ENCODE data around the gene JAG1. TPM values are rescaled to one million over a fixed set of nuclear protein-coding genes. Genes with fewer than 3 reads are reported as not detected.
A peak's percentile ranks its signal among the peaks of the same experiment; 100 is the strongest.

The JAG1 gene
- total RNA-seq, 3 donors from 2014 or later: 87.1 to 104 (median 94.4) TPM

GRCh38 chr20:10682939-10683338, 9.1 kb upstream of the JAG1 start:
- ATAC-seq: no peak

DNA sequence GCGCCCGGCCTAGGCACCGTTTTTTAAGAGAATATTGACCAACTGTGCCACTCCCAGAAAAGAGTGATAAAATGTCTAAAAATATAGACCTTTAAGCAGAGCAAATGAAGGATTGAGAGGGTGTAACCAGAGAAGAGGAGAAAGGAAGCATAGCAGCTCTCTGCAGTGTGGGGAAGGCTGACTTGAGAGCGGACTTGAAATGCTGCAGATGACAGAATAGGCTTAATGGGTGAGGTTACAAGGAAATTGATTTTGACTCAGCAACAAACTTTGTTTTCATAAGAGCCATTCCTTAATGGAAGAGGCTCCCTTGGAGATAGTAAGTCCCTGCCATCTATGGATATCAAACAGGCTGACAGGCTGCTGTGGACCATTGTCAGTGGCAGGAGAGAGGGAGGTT, 7.7 kb upstream of the JAG1 start:
- H3K9me3 ChIP-seq: no peaks in the 10 kb centered on the region
- ATAC-seq: peak; percentile 53
- no peak for DNase-seq
- intact Hi-C loops (cut with DNase I, micrococcal nuclease): no loop called here
- H3K4me3 ChIP-seq: no peak overlapping the region
- no peak for TF ChIP-seq CTCF (IDR thresholded peaks at IDR 0.05)
- no peaks in the 10 kb centered on the region for H3K36me3 ChIP-seq (ENCODE audit: low read depth)
- H3K4me1 ChIP-seq (ENCODE audit: low read depth): no peaks in the 10 kb centered on the region

More at GRCh38 chr20:10682939-10683338, 9.1 kb upstream of the JAG1 start:
- Histone ChIP-seq H3K4me3 (no peak overlapping the region), H3K9me3 (no peaks in the 10 kb centered on the region), H3K4me1 (ENCODE audit: low read depth) (no peaks in the 10 kb centered on the region), H3K36me3 (ENCODE audit: low read depth) (no peaks in the 10 kb centered on the region)
- TF ChIP-seq CTCF (IDR thresholded peaks at IDR 0.05): no peak
- intact Hi-C loops (cut with DNase I, micrococcal nuclease): no loop called here
- no peak for DNase-seq

GRCh38 chr20:10680571-10680970, 6.8 kb upstream of the JAG1 start:
- no peaks in the 10 kb centered on the region for H3K9me3 ChIP-seq
- no peak for TF ChIP-seq CTCF (IDR thresholded peaks at IDR 0.05)
- H3K36me3 ChIP-seq (ENCODE audit: low read depth): no peaks in the 10 kb centered on the region
- DNase-seq: no peak
- H3K4me3 ChIP-seq: no peak overlapping the region
- intact Hi-C loops (cut with DNase I, micrococcal nuclease): no loop called here
- peaks cover 3% of the 10 kb centered on the region for H3K4me1 ChIP-seq (ENCODE audit: low read depth)
- no peak for ATAC-seq

GRCh38 chr20:10679269-10679668, 5.5 kb upstream of the JAG1 start:
- TF ChIP-seq CTCF (IDR thresholded peaks at IDR 0.05): no peak
- peaks cover 4% of the 10 kb centered on the region for H3K4me1 ChIP-seq (ENCODE audit: low read depth)
- H3K4me3 ChIP-seq: no peak overlapping the region
- DNase-seq (no peak), ATAC-seq (no peak)
- H3K36me3 ChIP-seq (ENCODE audit: low read depth): no peaks in the 10 kb centered on the region
- no peaks in the 10 kb centered on the region for H3K9me3 ChIP-seq
- intact Hi-C loops (cut with DNase I, micrococcal nuclease): loop anchor here in 1 of 2 donors (10.0 kb wide), 1 partner anchor 186 kb away; no protein-coding TSS in a partner anchor

DNA sequence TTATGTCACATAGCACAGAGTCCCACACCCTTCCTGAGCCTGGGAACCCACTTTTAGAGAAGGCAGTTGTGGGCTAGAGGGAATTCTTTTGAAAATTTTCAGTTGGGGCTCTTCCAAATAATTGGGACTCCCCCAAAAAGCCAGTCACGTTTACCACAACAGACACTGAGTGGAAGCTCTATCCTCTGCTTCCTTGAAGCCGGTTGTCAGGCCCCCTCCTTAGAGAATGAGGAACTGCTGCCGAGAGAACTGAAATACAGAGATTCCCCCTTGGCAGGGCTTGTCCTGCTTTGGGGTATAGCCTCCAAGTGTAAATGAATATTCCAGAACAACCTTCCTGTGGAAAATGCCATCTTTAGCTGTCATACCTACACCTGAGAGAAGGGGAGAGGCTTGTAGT, 2.7 kb upstream of the JAG1 start:
- no peak for TF ChIP-seq CTCF (IDR thresholded peaks at IDR 0.05)
- ATAC-seq (no peak), DNase-seq (no peak)
- Histone ChIP-seq H3K4me3 (no peak overlapping the region), H3K9me3 (no peaks in the 10 kb centered on the region), H3K36me3 (ENCODE audit: low read depth) (no peaks in the 10 kb centered on the region), H3K4me1 (ENCODE audit: low read depth) (peaks cover 7% of the 10 kb centered on the region)
- intact Hi-C loops (cut with DNase I, micrococcal nuclease): loop anchor here in 1 of 2 donors (10.0 kb wide), 1 partner anchor 188 kb away; no protein-coding TSS in a partner anchor

- no peak for TF ChIP-seq CTCF (IDR thresholded peaks at IDR 0.05)
- H3K4me3 ChIP-seq: no peak overlapping the region
- DNase-seq: no peak
- peaks cover 7% of the 10 kb centered on the region for H3K4me1 ChIP-seq (ENCODE audit: low read depth)
- H3K9me3 ChIP-seq: no peaks in the 10 kb centered on the region
- intact Hi-C loops (cut with DNase I, micrococcal nuclease): loop anchor here in 1 of 2 donors (10.0 kb wide), 1 partner anchor 189 kb away; no protein-coding TSS in a partner anchor
- no peak for ATAC-seq
- no peaks in the 10 kb centered on the region for H3K36me3 ChIP-seq (ENCODE audit: low read depth)
Observed at GRCh38 chr20:10675450-10675848, 1.6 kb upstream of the JAG1 start.
